8988T (cell line): ENCODE data around the gene ZNF23.

Experiments
- DNase-seq: peaks from one replicate; pipeline ENCODE4 v3.0.0; 2011

Gene ZNF23

DNA sequence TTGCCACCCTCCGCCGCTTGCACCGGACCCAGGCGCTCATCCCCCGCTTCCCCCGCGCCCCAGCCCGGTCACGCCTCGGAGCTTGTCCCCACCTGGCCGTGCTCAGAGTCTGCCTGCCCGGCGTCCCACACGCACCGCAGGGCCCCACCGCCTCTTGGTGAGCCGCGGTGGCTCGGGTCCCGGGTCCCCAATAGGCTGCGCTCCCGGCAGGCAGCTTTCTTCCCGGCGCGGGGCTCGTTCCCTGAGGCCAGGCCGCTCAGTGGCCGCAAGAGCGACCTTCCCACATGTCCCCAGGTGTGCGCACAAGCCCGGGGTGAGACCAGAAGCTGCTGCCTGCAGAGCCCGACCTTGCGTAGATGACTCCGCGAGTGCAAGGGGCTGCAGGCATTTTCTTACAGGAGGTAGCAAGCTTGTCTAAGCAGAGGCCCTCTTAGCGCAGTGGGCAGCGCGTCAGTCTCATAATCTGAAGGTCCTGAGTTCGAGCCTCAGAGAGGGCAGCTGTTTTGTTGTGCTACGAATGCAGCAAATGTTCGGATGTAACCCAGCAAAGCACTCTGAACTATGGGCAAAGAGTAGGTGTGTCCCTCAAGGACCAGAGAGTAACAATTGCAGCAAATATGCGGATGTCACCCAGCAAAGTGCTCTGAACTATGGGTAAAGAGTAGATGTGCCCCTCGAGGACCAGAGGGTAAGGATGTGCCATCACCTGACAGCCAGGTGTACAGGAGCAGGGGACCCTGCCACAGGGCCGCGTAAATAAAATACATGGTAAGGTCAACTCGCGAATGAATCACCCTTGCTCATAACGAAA, 35.8 kb downstream of the ZNF23 start:
- peak; percentile 43 for DNase-seq

DNA sequence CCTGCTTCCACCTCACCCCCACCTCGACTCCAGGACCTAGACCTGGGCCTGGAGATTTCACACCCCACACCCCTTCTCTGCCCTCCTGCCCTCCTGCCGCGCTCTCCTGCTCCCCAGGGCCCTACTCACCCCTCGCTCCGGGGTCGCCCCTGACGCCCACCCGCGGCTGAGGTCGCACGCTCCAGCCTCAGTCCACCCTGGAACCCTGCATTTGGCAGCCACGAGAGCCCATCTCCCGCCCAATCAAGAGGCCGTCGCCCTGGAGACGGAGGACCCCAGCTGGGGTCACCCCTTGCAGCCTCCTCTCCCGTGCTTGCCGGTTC, 36.3 kb downstream of the ZNF23 start:
- no peak for DNase-seq

DNA sequence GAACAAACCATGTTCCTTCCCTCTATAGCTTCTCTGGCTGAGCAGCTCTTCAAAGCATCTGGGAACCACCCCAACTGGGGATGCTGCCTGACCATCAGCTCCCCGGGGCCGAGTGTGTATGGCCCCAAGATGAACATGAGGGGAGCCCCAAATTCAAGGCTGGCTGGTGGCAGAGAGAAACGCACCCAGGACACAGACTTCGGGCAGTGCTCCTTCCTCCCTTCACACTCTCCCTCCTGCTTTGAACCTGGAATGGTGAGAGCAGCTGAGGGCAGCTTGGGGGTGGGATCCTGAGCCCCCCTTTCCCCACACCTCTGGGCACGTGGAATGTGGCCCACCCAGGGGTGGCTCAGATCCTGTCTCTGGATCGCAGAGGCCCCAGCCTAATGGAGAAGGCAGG, 37.4 kb downstream of the ZNF23 start:
- no peak for DNase-seq

DNA sequence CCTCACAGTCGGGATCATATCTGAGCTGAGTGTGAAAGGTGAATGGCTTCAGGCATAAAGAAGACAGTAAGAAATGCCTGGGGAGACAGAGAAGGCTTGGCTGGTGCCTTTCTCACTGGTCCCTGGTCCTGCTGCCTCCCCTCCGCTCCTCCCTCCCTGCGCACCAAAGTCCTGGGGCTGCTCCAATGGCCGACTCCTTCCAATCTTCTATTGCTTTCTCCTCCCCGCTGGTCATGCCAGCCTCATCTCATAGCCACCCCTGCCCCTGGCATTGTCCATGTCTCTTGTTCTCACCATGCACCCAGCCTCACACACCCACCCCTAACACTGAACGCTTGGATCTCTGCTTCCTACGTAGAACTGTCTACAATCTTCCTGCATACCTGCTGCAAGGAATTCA, 38.2 kb downstream of the ZNF23 start:
- DNase-seq: no peak

DNA sequence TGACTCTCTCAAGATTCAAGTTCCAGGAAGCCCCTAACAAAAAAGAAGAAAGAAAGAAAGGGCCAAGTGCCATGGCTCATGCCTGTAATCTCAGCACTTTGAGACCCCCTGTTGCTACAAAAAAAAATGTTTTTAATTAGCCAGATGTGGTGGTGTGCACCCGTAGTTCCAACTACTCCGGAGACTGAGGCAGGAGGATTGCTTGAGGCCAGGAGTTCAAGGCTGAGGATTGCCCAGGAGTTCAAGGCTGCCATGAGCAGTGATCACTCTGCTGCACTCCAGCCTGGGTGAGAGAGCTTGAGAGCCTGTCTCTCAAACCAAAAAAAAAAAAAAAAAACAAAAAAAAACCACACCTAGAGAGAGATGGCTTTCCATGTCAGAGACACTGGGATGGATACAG, 39.0 kb downstream of the ZNF23 start:
- DNase-seq: no peak

DNA sequence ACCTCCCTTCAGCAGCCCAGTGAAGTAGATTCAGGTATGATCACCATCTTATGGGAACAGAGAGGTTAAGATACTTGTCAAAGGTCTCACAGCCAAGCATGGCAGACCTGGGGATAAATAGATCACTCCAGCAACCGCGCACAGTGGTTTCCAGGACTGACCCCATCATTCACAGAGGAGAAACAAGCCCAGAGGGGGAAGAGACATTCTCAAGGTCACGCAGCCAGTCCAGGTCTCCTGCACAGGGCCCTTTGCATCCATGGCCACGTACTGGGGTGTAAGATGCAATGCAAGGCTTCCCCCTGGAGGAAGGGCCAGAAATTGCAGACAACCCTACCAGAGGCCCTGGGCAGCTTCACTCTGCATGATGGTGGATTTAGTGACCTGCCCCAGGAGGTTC, 40.1 kb downstream of the ZNF23 start:
- peak; percentile 83 for DNase-seq

DNA sequence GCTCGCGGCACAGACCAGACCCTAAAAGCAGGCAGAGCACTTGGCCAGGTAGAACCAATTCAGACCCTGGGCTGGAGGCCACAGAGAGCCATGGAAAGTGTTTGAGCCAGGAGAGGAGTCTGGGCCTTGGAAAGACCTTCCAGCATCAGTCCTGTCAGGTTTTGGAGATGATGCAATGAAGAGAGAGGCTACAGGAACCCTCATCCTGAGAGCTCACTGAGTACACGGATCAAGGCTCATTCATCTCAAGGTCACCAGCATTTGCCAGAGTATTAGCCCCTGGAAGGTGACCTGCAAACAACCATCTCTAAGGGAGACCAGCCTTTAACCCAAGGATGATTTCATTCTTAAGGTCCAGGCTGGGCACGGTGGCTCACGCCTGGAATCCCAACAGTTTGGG, 48.0 kb downstream of the ZNF23 start:
- no peak for DNase-seq

DNA sequence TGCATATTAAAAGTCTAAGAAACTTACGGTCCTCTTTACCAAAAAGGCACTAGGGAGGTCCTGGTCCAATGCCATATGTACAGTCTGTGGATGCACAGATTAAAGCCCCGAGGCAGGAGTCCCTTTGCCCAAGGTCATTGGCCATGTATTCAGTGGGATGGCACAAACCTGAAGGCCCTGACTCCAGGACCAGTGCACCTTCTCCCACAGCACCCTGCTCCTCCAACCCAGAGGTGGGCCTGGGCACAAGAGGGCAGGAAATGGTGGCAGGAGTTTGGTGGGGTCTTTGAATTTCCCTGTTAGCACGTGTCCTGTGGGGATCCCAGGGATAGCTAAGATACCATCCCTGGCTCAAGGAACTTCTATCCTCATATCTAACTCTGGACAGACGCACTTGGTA, 48.7 kb downstream of the ZNF23 start:
- no peak for DNase-seq

DNA sequence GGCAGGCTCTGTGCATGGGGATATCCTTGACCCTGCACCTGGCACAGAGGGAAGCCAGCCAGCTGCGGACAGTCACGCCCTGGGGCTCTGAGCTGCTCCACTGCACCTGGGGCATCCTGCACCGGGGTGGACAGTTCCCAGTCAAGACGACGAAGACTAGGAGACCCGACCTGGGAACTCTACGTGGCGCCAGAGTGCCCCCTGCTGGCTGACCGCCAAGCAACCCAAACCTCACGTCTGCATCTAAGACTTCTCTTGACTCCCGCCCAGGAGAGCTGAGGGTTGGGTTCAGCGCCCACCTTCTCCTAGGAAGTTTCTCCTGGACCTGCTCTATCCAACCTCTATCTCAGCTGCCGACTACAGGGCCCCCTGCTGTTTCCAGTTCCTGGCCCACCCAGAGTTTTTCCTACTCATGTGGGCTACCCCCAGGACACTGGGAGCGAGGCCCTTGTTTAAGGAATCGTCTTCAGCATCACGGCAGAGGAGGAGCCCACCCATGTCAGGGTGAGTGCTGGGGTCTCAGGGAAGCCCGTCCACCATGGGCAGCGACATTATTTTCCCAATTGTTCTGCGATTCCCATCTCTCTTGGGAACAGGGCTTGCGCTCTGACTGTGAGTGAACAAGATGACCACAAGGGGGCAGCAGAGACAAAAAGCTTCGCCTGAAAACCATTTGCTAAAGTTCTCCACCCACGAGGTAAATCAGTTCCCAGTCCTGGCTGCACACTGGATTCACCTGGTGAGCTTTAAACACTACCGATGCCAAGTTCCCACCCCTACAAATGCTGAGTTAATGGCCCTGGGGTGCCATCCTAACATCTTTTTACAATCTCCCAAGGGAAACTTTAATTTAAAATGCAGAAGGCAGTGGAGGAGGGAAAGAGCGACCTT, 49.5 kb downstream of the ZNF23 start:
- peak; percentile 87 for DNase-seq

DNA sequence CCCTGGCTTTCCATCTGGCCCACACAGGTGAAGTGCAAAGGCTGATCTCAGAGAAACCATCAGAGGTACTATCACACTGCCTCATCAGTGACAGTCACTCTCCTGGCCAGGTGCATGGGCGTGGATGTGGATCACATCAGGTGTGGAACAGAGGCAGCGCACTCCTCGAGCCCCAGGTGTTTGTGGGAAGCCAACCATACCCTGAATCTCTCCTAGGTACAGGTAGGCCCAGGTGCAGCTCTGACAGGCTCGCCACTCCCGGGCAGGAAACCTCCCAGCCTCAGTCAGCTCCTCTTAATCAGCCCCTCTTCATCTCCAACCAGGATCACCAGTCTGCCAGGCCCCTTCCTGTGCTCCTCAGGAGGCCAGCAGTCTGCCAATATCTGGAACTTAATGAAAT, 51.9 kb downstream of the ZNF23 start:
- no peak for DNase-seq

DNA sequence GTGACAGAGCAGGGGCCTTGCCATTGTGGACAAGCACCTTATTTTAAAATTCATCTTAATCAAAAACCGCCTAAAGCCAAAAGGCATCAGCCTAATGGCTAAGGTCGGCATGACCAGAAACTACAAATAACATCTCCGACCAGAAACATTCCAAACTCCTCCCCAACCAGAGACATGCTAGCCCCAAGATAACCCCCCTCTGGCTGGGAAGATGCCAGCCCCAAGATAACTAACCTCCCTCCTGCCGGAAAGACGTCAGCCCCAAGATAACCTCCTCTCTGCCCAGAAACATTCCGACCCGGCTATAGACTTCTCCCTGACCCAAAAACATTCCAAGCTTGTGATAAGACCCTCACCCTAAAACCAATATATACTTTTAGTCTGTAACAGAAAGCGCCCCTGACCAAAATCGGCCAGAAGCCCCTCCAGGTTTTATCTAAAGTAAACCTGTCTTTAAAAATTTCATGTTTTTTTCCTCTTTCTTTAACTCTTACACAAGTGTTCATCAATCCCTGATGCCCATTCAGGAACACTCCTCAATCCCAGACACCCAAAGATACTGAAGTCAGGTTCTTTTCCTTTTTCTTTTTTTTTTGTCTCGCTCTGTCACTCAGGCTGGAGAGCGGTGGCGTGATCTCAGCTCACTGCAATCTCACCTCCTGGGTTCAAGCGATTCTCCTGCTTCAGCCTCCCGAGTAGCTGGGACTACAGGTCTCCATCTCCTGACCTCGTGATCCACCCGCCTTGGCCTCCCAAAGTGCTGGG, 52.9 kb downstream of the ZNF23 start:
- no peak for DNase-seq

DNA sequence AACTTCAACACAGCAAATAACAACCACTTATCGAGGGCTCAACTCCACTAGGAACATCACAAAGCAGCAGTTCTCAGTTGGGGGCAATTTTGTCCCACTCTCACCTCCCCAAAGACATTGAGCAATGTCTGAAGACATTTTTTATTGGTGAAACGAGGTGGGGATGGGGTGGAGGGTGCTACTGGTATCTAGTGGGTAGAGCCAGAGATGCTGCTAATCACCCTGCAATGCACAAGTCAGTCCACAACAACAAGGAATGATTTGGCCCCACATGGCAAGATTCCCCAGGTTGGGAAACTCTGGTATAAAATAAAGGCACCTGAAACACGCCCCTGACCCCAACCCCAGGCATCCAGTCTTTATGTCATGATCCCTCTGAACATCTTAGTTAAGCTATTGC, 53.5 kb downstream of the ZNF23 start:
- DNase-seq: no peak

DNA sequence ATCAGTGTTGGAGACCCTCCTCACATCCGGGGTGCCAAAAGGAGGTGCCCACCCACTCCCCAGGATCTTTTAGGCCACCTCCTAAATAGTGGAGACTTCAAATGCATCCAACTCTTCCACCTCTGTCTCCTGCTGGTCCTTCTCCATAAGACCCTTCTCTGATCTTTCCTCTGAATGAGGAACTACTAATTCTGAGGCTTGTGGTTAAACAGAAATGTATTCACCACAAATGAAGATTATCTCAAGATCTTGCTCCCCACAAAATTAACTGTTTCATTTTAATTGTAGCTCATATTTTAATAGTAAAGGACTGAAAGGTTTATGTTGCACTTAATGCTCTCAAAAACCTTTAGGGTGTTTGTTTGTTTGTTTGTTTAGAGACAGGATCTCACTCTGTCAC, 54.3 kb downstream of the ZNF23 start:
- DNase-seq: no peak

DNA sequence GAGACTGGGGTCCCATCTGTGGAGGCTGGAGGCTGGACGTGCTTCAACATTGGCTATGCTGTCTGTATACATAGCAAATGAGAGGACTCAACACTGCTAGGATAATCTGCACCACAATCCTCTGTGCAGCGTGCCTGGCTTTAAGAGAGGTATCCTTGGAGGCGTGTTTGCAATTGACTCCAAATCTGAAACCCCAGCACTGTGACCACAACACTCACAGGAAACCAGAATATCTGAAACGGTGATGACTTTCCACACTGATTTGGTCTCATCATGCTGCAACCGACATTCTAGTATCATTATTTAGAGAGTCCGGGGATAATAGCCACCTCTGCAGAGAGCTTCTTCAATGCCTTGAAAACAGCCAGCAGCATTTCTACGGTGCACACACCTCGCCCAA, 55.3 kb downstream of the ZNF23 start:
- no peak for DNase-seq

DNA sequence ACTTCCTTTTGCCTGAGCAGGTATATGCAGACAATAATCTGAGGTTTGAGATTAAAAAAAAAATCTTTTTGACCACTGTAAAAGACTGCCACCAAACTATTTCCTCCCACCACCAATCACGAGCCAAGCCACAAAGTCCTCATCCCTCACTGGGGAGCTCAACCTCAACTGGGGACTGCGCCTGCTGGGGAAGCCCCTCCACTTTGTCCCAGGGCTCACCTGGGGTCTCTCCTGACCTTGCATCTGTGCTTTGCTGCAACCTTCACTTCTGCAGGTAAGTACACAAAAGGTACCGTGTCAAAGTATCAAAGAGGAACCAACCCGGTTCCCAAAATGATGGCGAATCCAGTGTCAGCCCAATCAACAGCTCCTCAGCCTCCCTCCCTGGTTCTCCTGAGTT, 55.7 kb downstream of the ZNF23 start:
- DNase-seq: no peak

DNA sequence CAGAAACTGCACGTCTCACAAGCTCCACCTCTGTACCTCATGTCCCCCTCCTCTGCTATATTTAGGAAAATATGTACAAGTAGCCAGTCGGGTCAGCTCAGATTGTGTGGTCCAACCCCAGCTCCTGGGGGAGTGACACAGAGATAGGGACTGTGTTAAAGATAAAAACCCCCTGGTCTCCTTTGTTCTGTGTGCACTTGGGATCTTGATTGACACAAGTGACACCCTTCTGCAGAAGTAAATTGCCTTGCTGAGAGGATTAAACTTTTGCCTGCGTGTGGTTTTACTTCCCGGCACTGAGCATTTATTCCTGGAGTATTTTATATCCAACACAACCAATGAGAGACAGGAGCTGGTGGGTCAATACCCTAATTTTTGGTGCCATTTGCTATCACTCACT, 57.7 kb downstream of the ZNF23 start:
- no peak for DNase-seq

DNA sequence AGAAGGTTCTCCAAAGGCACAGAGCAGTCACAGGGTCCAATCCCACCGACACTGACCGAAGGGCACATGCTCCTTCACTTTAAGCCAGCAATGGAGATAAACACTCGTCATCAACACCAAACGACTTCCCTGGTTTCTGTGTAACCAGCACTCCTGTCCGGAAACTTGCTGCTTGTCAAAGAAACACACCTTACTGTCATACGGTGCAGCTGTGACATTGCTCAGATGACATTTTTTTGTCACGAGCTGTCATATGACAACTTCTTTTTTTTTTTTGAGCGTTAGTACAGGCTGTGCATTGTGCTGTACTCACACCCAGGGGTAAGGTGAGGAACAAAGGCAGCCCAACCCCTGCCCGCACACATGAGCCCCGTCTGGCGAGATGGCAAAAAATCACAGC, 59.4 kb downstream of the ZNF23 start:
- DNase-seq: no peak

DNA sequence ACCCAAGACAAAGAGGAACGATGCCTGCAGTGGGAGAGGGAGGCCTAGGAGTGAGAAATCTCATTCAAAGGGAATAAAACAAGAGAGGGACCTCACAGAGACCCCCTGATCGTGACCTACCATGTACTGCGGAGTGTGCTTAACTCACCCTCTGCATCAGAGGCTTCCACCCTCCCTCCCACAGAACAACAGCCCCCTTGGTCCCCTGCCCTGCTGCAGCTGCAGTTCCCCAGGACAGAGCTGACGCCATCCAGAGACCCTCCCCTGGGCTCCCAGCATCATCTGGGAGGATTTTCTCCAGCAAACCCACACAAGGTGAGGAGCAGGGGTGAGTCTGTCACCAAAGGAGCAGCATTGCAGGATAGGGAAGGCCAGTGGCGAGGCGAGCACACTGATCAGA, 60.0 kb downstream of the ZNF23 start:
- DNase-seq: no peak

DNA sequence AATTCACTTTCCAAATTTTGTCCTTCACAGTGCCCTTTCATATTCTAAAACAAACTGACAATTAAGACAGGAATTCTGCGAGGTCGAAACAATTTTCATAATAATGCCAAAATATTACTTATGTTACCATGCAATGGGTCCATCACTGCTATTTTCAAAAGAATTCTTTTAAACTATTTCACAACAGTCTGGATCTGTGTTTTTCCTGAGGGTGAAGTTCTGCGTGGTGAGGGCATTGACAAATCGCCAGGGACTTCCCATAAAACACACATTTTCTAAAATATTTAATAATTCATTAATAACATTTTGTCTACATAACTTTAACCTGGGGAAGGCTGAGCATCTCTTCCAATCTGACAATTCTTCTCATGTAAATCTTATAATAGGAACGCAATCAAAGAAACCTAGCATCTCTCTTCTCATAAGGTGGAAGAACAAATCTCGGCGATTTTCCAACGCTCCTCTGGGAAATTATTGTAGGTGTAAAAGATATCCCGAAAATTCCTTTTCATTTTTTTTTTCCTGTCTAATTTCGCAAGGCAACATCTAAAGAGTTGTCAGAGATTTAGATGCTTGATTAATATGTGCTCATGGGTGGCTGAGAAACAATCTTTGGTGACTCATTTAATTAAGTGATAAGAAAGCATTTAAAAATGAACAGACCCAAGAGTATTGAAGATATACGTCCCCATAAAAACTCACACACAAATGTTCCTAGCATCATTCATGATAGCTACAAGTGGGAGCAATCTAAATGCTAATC, 62.1 kb downstream of the ZNF23 start:
- no peak for DNase-seq
